B cell (primary cell): ENCODE data around the gene TRIO. TPM values are rescaled to one million over a fixed set of nuclear protein-coding genes. Genes with fewer than 3 reads are reported as not detected.

Experiments used
- ATAC-seq: fragments of 200-7000 bp; cut with Tn5 transposase; one replicate; pipeline ENCODE4 v1.10.0; 2021; ENCODE audit warnings: low read depth, mild to moderate bottlenecking, moderate number of reproducible peaks, moderate library complexity
- CTCF ChIA-PET: fragments of 350-600 bp; sonication (Branson Sonifier 250); formaldehyde crosslinking; loops from one replicate; lab custom pipeline; 2021; ENCODE audit warnings: antibody characterized with exemption, inconsistent platforms; lab: Charles Lee
- POLR2A ChIA-PET: fragments of 350-600 bp; sonication (Branson Sonifier 250); formaldehyde crosslinking; loops from one replicate; lab custom pipeline; 2021; ENCODE audit warnings: antibody characterized with exemption; lab: Charles Lee
- DNase-seq: peaks from one replicate; pipeline ENCODE4 v3.0.0; 2013
- H2AFZ ChIP-seq: 2 replicates; pipeline ENCODE4 v1.6.1; 2012; ENCODE audit warnings: mild to moderate bottlenecking, low read depth, low read length; ENCODE audit not compliant: insufficient read depth, poor library complexity, severe bottlenecking
- H3K27ac ChIP-seq, 2 donors: 1 replicate in 1 of 2; 2 replicates in 1 of 2; pipeline ENCODE4 v1.5.1; 2012 to 2013; ENCODE audit warnings: low read length in 2 of 2, mild to moderate bottlenecking in 2 of 2, moderate library complexity in 1 of 2
- H3K27me3 ChIP-seq, 4 experiments: fragments of 200-600 bp in 1 of 4; sonication (generic) in 1 of 4; replicated peaks in 1 of 4; 1 replicate in 2 of 4; 2 replicates in 2 of 4; pipeline versions ENCODE4 v1.6.1 to v1.7.0; 2013 to 2016; ENCODE audit warnings: low read length in 3 of 4, mild to moderate bottlenecking in 2 of 4, mixed read lengths in 1 of 4, moderate library complexity in 1 of 4; ENCODE audit not compliant: insufficient read depth in 4 of 4, control insufficient read depth in 3 of 4; ENCODE audit errors: control extremely low read depth in 1 of 4
- H3K36me3 ChIP-seq, 2 experiments: replicated peaks in 1 of 2; 1 replicate in 1 of 2; 2 replicates in 1 of 2; pipeline versions ENCODE4 v1.6.1 to v1.7.1; 2013; ENCODE audit warnings: low read length in 1 of 2; ENCODE audit not compliant: insufficient read depth in 2 of 2, control insufficient read depth in 1 of 2; ENCODE audit errors: control extremely low read depth in 1 of 2, extremely low read depth in 1 of 2
- H3K4me1 ChIP-seq, 2 donors: fragments of 200-600 bp in 1 of 2; sonication (generic) in 1 of 2; 1 replicate in 1 of 2; 2 replicates in 1 of 2; pipeline versions ENCODE4 v1.5.1 to v1.6.1; 2013 to 2017; ENCODE audit warnings: low read length in 2 of 2; ENCODE audit not compliant: control insufficient read depth in 2 of 2, insufficient read depth in 2 of 2
- H3K4me2 ChIP-seq: replicated peaks from 2 replicates; pipeline ENCODE3; 2012; ENCODE audit warnings: mild to moderate bottlenecking, low read depth, low read length; ENCODE audit not compliant: poor library complexity, severe bottlenecking
- H3K4me3 ChIP-seq, 5 experiments: fragments of 200-600 bp in 1 of 5; sonication (generic) in 1 of 5; 1 replicate in 3 of 5; 2 replicates in 2 of 5; pipeline versions ENCODE4 v1.5.1 to v1.7.0; 2011 to 2016; ENCODE audit warnings: low read length in 4 of 5, mild to moderate bottlenecking in 4 of 5, low read depth in 2 of 5, control low read depth in 1 of 5, moderate library complexity in 1 of 5; ENCODE audit not compliant: insufficient read depth in 1 of 5; ENCODE audit errors: control extremely low read depth in 1 of 5, extremely low read depth in 1 of 5
- H3K79me2 ChIP-seq: fragments of 200-600 bp; sonication (generic); one replicate; pipeline ENCODE4 v1.6.0; 2016; ENCODE audit warnings: low read length; ENCODE audit not compliant: control insufficient read depth, insufficient read depth
- H3K9ac ChIP-seq: fragments of 200-600 bp; sonication (generic); 2 replicates; pipeline ENCODE4 v1.6.1; 2017; ENCODE audit warnings: mild to moderate bottlenecking, low read length, moderate library complexity
- H3K9me3 ChIP-seq, 3 donors: one replicate each; pipeline versions ENCODE4 v1.6.1 to v1.7.1; 2013; ENCODE audit warnings: low read length in 2 of 3; ENCODE audit not compliant: control insufficient read depth in 2 of 3, insufficient read depth in 1 of 3; ENCODE audit errors: control extremely low read depth in 1 of 3
- H4K20me1 ChIP-seq: 2 replicates; pipeline ENCODE4 v1.6.0; 2012; ENCODE audit warnings: mild to moderate bottlenecking, low read length; ENCODE audit not compliant: insufficient read depth, control insufficient read depth, poor library complexity, severe bottlenecking
- H3K27ac Mint-ChIP-seq: one replicate; pipeline ENCODE4 v1.8.0; 2021; ENCODE audit warnings: mixed read lengths
- H3K27me3 Mint-ChIP-seq: one replicate; pipeline ENCODE4 v1.8.0; 2021; ENCODE audit warnings: mixed read lengths
- H3K4me1 Mint-ChIP-seq: one replicate; pipeline ENCODE4 v1.8.0; 2021; ENCODE audit warnings: mixed read lengths
- H3K4me3 Mint-ChIP-seq: one replicate; pipeline ENCODE4 v1.8.0; 2021; ENCODE audit warnings: mixed read lengths
- H3K9me3 Mint-ChIP-seq: one replicate; pipeline ENCODE4 v1.8.0; 2022; ENCODE audit warnings: mixed read lengths; ENCODE audit not compliant: insufficient read depth
- EZH2 ChIP-seq: IDR thresholded peaks from 2 replicates; pipeline ENCODE4 v1.6.1; 2012; ENCODE audit warnings: borderline replicate concordance, low read depth, mild to moderate bottlenecking, moderate library complexity, low read length; ENCODE audit not compliant: insufficient read depth, poor library complexity, severe bottlenecking
- WGBS: methylation state at CpG from one replicate; pipeline ENCODE4 v1.1.5; 2013; ENCODE audit warnings: missing lambda C conversion rate; ENCODE audit not compliant: insufficient coverage; 5-methylcytosine and 5-hydroxymethylcytosine counted together
- intact Hi-C: fragments of 100-400 bp; cut with micrococcal nuclease; formaldehyde crosslinking; loops from one replicate; pipeline ENCODE4 v1.10.0; 2022
- polyA plus RNA-seq: library from polyadenylated mRNA; depleted of rRNA; stranded (reverse); fragments of >200 nt; gene quantifications from 2 replicates; pipeline ENCODE4 v1.2.3, GENCODE V29; 2012
- total RNA-seq, 2 donors: library from RNA; stranded (reverse); fragments of 120-200 nt in 1 of 2; gene quantifications; 1 replicate in 1 of 2; 2 replicates in 1 of 2; pipeline versions ENCODE4 v1.2.3 to v1.2.4, GENCODE V29; 2013 to 2022
- TF ChIP-seq, protein P1 (sequence below): fragments of 200-600 bp; IDR thresholded peaks from one replicate; pipeline ENCODE4 v1.8.0; 2022; ENCODE audit warnings: antibody characterized with exemption, mild to moderate bottlenecking

Gene TRIO
- total and polyA plus RNA-seq, 2 donors (not counting 1 experiment from before 2014, with no cell fraction given): 90.5 to 479 TPM

DNA sequence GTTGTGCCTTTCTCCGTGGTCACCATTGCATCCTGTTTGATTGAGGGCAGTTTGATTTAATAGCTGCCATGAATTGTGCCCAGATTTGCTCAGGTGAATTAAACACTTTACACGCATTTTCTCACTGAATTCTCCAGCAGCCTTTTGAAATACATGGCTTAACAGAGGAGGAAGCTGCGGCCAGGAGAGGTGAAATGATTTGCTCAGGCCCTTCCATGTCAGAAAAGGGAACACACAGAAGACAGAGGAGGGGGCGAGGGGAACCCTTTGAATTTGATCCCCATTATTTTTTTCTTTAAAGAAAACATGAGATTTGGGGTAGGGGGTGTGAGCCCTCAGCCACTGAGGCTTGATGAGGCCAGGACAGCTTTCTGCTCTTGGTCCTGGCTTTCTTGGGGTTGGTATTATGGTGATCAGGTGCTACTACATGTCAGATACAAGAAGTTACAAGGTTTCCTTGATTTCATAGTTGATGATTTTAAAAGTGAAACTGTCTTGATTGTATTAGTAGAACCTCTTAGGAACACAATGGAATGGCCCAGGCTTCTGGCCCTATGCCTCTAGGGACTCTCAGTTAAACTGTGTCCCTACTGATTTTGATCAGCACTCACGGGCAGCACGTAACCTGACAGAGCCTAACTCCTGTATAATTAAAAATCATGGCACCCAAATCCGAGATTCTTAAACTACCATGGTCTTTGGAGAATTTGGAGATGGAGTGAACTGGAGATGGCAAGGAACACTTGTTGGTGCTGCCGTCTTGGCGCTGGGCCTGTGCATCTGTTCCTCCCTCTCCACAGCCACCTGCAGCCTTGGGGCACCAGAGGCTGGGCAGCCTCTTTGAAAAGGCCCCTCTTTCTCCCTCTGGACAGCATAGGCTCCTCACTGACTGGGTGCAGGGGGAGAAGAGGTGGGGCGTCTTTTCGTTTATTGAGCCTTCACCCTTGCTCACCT lies 107.9 kb downstream of the TRIO start:
- Histone ChIP-seq H3K79me2 (peaks cover 91% of the 10 kb centered on the region), H3K4me2 (peak overlapping the region; percentile 56), H3K4me1 (peaks cover 37 to 40% of the 10 kb centered on the region in 2 donors), H3K27me3 (no peaks in the 10 kb centered on the region), H3K9me3 (peaks cover 5 to 10% (median 8%) of the 10 kb centered on the region in 3 donors), H3K4me3 (peak overlapping the region in 1 of 5 experiments; percentile 0), H3K36me3 (peaks cover 0 to under 1% of the 10 kb centered on the region in 2 experiments), H4K20me1 (peaks cover 65% of the 10 kb centered on the region), H3K9ac (peak overlapping the region; percentile 9), H3K27ac (peak overlapping the region; percentile 71 to 75), H2AFZ (no peak overlapping the region)
- Mint-ChIP-seq H3K9me3 (peaks cover 2% of the 10 kb centered on the region), H3K27ac (peak overlapping the region; percentile 91), H3K4me3 (peak overlapping the region; percentile 68), H3K27me3 (no peaks in the 10 kb centered on the region), H3K4me1 (peaks cover 78% of the 10 kb centered on the region)
- CTCF ChIA-PET: interaction anchor here (1.4 to 5.4 kb wide), 4 partner anchors 9 to 107 kb away, joined by 3 to 32 read pairs (median 15); partner anchors contain the start of gene TRIO
- WGBS: 20% methylated on average over 2 of the region's 11 CpGs
- POLR2A ChIA-PET: interaction anchor here (1.1 to 1.2 kb wide), 2 partner anchors 10 to 15 kb away, joined by 3 to 4 read pairs; no protein-coding TSS in a partner anchor
- intact Hi-C loops: no loop called here
- DNase-seq (peak; percentile 41), ATAC-seq (peak; percentile 5)
- no peak for TF ChIP-seq EZH2
- TF ChIP-seq, protein P1, sequence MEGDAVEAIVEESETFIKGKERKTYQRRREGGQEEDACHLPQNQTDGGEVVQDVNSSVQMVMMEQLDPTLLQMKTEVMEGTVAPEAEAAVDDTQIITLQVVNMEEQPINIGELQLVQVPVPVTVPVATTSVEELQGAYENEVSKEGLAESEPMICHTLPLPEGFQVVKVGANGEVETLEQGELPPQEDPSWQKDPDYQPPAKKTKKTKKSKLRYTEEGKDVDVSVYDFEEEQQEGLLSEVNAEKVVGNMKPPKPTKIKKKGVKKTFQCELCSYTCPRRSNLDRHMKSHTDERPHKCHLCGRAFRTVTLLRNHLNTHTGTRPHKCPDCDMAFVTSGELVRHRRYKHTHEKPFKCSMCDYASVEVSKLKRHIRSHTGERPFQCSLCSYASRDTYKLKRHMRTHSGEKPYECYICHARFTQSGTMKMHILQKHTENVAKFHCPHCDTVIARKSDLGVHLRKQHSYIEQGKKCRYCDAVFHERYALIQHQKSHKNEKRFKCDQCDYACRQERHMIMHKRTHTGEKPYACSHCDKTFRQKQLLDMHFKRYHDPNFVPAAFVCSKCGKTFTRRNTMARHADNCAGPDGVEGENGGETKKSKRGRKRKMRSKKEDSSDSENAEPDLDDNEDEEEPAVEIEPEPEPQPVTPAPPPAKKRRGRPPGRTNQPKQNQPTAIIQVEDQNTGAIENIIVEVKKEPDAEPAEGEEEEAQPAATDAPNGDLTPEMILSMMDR: no peak
